ENCODE results near the gene MTARC2. TPM values are rescaled to one million over a fixed set of nuclear protein-coding genes. Genes with fewer than 3 reads are reported as not detected.

MTARC2 gene
- total and polyA plus RNA-seq, 5 donors from 2014 or later = not detected

DNA sequence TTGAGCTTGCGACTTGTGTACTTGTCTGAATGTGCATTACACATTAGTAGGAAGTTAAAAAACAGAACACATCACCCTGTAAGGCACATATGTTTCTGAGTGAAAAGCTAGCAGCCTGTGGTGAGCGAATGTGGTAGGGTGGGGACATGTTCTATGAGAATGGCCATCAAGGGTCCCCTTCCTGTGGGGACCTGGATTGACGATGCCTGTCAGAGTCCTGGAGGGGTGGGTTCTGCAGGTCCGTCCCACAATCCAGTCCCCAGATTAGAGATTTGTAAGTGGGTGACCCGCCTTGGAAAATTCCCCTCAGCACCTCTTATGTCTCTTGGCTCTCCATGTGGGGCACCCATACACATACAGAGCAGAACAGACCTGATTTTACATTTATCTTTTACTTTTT is 78.6 kb downstream of the MTARC2 start:
- Mint-ChIP-seq H3K36me3 (no peaks in the 10 kb centered on the region), H3K27ac (no peak overlapping the region), H3K27me3 (no peaks in the 10 kb centered on the region), H3K4me1 (no peaks in the 10 kb centered on the region), H3K9me3 (no peaks in the 10 kb centered on the region), H3K4me3 (no peak overlapping the region)
- no peak overlapping the region for H3K27ac ChIP-seq (ENCODE audit: insufficient read depth, low read length, poor library complexity, severe bottlenecking)
- H3K36me3 ChIP-seq (ENCODE audit: control insufficient read depth, insufficient read depth, low read length) = no peaks in the 10 kb centered on the region
- H3K4me1 ChIP-seq (ENCODE audit: control insufficient read depth, insufficient read depth, low read length, poor library complexity, severe bottlenecking) = no peaks in the 10 kb centered on the region
- H3K9me3 ChIP-seq (ENCODE audit: control insufficient read depth in 2 of 2, low read length in 2 of 2) = no peaks in the 10 kb centered on the region
- no peak for ATAC-seq (ENCODE audit: low read depth in 2 of 2)
- no peaks in the 10 kb centered on the region for H3K27me3 ChIP-seq (ENCODE audit: control insufficient read depth, insufficient read depth, low read length)
- DNase-seq = no peak
- no peak overlapping the region for H3K4me3 ChIP-seq (ENCODE audit: low read depth, low read length)

DNA sequence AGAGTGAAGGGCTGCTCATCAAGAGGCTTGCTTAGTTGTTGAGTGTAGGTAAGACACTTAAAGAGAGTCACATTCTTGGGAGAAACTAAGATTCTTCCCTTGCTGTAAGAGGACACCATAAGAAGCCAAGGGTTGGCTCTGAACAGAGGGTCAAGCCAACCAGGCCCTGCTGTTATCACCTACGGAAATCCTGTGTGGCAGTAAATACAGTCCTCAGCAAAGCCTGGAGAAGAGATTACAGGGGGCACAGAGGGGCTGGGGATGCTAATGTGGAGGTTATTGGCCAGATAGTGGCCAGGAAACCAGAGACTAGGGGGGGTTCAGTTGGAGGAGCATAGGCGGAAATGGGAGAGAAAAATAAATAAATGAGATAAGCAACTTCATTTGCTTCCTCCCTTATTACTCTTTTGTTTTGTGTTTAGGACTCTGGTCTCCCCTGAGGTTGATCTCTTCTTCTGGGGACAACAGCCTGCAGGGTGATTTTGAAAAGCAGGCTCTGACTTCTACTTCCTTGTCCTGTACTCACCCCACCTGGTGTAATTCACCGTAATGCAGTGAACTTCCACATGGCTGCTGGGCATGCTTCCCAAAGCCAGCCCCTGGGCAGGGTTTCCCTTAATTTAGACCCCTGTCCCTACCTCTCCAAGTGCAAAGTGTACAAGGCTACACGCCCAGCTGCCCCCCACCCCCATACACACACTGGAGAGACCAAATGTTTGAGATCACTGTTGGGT is 79.5 kb downstream of the MTARC2 start:
- Mint-ChIP-seq H3K9me3 (no peaks in the 10 kb centered on the region), H3K27ac (no peak overlapping the region), H3K27me3 (no peaks in the 10 kb centered on the region), H3K4me1 (no peaks in the 10 kb centered on the region), H3K4me3 (no peak overlapping the region), H3K36me3 (no peaks in the 10 kb centered on the region)
- Histone ChIP-seq H3K27me3 (ENCODE audit: control insufficient read depth, insufficient read depth, low read length) (no peaks in the 10 kb centered on the region), H3K36me3 (ENCODE audit: control insufficient read depth, insufficient read depth, low read length) (no peaks in the 10 kb centered on the region), H3K27ac (ENCODE audit: insufficient read depth, low read length, poor library complexity, severe bottlenecking) (no peak overlapping the region), H3K4me1 (ENCODE audit: control insufficient read depth, insufficient read depth, low read length, poor library complexity, severe bottlenecking) (no peaks in the 10 kb centered on the region), H3K4me3 (ENCODE audit: low read depth, low read length) (no peak overlapping the region), H3K9me3 (ENCODE audit: control insufficient read depth in 2 of 2, low read length in 2 of 2) (no peaks in the 10 kb centered on the region)
- ATAC-seq (ENCODE audit: low read depth in 2 of 2) = no peak
- DNase-seq = no peak

DNA sequence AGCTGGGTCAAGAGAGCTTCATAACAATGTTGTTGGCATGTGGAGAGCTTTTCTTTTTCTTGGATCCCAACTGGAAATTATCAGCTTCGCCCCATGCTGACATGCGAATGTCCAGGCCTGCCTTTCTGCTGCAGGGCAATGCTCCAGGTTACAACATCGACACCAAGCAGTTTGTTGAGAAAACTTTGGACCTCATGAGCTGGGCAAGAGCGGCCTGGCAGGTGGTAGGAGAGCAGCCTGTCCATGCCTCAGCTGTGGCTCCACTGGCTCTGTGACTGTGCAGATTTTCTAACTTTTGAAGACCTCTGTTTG is 80.0 kb downstream of the MTARC2 start:
- ATAC-seq (ENCODE audit: low read depth in 2 of 2) = no peak
- no peaks in the 10 kb centered on the region for H3K36me3 Mint-ChIP-seq
- H3K27ac ChIP-seq (ENCODE audit: insufficient read depth, low read length, poor library complexity, severe bottlenecking) = no peak overlapping the region
- no peak overlapping the region for H3K4me3 ChIP-seq (ENCODE audit: low read depth, low read length)
- no peaks in the 10 kb centered on the region for H3K9me3 Mint-ChIP-seq
- no peaks in the 10 kb centered on the region for H3K27me3 ChIP-seq (ENCODE audit: control insufficient read depth, insufficient read depth, low read length)
- H3K4me1 ChIP-seq (ENCODE audit: control insufficient read depth, insufficient read depth, low read length, poor library complexity, severe bottlenecking) = no peaks in the 10 kb centered on the region
- H3K27me3 Mint-ChIP-seq = no peaks in the 10 kb centered on the region
- no peaks in the 10 kb centered on the region for H3K4me1 Mint-ChIP-seq
- no peaks in the 10 kb centered on the region for H3K36me3 ChIP-seq (ENCODE audit: control insufficient read depth, insufficient read depth, low read length)
- DNase-seq = no peak
- H3K9me3 ChIP-seq (ENCODE audit: control insufficient read depth in 2 of 2, low read length in 2 of 2) = no peaks in the 10 kb centered on the region
- H3K4me3 Mint-ChIP-seq = no peak overlapping the region
- no peak overlapping the region for H3K27ac Mint-ChIP-seq

DNA sequence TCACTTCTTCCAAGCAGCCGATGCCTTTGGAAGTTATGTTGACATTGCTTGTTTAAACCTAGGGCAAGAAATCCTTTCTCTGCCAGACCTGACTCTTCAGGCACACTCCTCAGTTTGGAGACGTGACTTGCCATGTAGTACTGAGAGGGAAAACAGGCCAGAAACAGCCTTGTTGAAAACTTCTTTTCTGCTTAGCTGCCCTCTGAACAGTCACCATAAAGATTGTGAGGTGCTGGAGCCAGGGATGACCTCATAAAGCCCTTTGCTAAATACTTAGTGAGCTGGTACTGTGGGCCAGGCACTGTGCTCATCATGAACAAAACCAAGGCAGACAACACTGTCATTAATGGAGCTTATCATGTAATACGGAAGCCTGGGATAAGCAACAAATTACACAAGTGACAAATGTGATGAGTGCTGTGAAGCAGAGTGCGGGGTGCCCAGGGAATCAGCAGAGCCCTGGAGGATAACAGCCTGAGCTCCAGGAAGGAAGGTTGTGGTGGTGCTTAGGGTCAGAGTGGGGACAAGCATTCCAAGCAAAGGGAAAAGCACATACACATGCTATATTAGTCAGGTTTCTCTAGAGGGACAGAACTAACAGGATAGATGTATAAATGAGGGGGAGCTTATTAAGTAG is 80.9 kb downstream of the MTARC2 start:
- Histone ChIP-seq H3K36me3 (ENCODE audit: control insufficient read depth, insufficient read depth, low read length) (no peaks in the 10 kb centered on the region), H3K4me1 (ENCODE audit: control insufficient read depth, insufficient read depth, low read length, poor library complexity, severe bottlenecking) (no peaks in the 10 kb centered on the region), H3K27me3 (ENCODE audit: control insufficient read depth, insufficient read depth, low read length) (no peaks in the 10 kb centered on the region), H3K9me3 (ENCODE audit: control insufficient read depth in 2 of 2, low read length in 2 of 2) (no peaks in the 10 kb centered on the region), H3K27ac (ENCODE audit: insufficient read depth, low read length, poor library complexity, severe bottlenecking) (no peak overlapping the region), H3K4me3 (ENCODE audit: low read depth, low read length) (no peak overlapping the region)
- Mint-ChIP-seq H3K4me3 (no peak overlapping the region), H3K9me3 (no peaks in the 10 kb centered on the region), H3K4me1 (no peaks in the 10 kb centered on the region), H3K27ac (no peak overlapping the region), H3K27me3 (no peaks in the 10 kb centered on the region), H3K36me3 (no peaks in the 10 kb centered on the region)
- DNase-seq (no peak), ATAC-seq (ENCODE audit: low read depth in 2 of 2) (no peak)

DNA sequence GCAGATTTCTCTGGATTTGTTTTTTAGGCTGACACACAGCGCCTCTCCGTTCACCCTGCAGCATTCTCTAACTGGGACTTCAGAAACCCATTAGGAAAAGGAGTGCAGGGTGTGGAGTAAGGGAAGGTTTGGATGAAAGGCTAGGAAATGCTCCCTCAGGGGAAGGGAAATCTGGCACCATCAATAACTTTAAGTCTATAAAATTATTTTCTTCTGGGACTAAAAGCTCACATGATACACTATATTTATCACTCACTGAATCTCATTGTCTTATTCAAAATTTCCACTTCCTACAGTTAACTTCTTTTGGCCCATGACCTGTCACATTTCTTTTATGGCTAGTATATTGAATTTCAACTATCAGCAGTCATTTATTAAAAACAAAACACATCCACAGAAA is 85.3 kb downstream of the MTARC2 start:
- Histone ChIP-seq H3K9me3 (ENCODE audit: control insufficient read depth in 2 of 2, low read length in 2 of 2) (no peaks in the 10 kb centered on the region), H3K4me3 (ENCODE audit: low read depth, low read length) (no peak overlapping the region), H3K27me3 (ENCODE audit: control insufficient read depth, insufficient read depth, low read length) (no peaks in the 10 kb centered on the region), H3K36me3 (ENCODE audit: control insufficient read depth, insufficient read depth, low read length) (no peaks in the 10 kb centered on the region), H3K27ac (ENCODE audit: insufficient read depth, low read length, poor library complexity, severe bottlenecking) (no peak overlapping the region), H3K4me1 (ENCODE audit: control insufficient read depth, insufficient read depth, low read length, poor library complexity, severe bottlenecking) (no peaks in the 10 kb centered on the region)
- Mint-ChIP-seq H3K36me3 (no peaks in the 10 kb centered on the region), H3K27me3 (peaks cover 5% of the 10 kb centered on the region), H3K4me3 (no peak overlapping the region), H3K4me1 (no peaks in the 10 kb centered on the region), H3K27ac (no peak overlapping the region), H3K9me3 (peaks cover 0 to 1% (median 0%) of the 10 kb centered on the region in 7 donors)
- no peak for DNase-seq
- ATAC-seq (ENCODE audit: low read depth in 2 of 2) = no peak

Other genes with a start within 250 kb of the MTARC2 start
- not detected for gene MARK1, start 220.2 kb upstream of the MTARC2 start, total RNA-seq
- under 1 TPM in 1 of 4 donors, not detected in 3; 0.05 TPM for gene MARK1, start 220.2 kb upstream of the MTARC2 start, polyA plus RNA-seq
- 0.25 TPM for gene C1orf115, start 58.0 kb upstream of the MTARC2 start, total RNA-seq
- gene C1orf115, start 58.0 kb upstream of the MTARC2 start, polyA plus RNA-seq = 1 to 10 TPM in 3 of 4 donors, under 1 TPM in 1; 0.30 to 1.8 (median 1.4) TPM
- gene MTARC1, start 38.6 kb downstream of the MTARC2 start, total RNA-seq = not detected
- gene MTARC1, start 38.6 kb downstream of the MTARC2 start, polyA plus RNA-seq = not detected
- 0.20 TPM for gene HLX, start 131.1 kb downstream of the MTARC2 start, total RNA-seq
- not detected for gene HLX, start 131.1 kb downstream of the MTARC2 start, polyA plus RNA-seq

Data from CD4-positive, CD25-positive, alpha-beta regulatory T cell (primary cell).